HEK293 (cell line): ENCODE results near the gene SAP130.

Experiments
- CTCF ChIA-PET: fragments of 350-600 bp; formaldehyde crosslinking; extraction: SDS; loops from one replicate; lab custom pipeline; 2021; ENCODE audit warnings: antibody characterized with exemption; lab: Yijun Ruan, JAX
- POLR2A ChIA-PET: fragments of 300-600 bp; formaldehyde crosslinking; extraction: SDS; loops from one replicate; lab custom pipeline; 2020; ENCODE audit warnings: antibody characterized with exemption, inconsistent platforms; lab: Yijun Ruan, JAX
- H3K27ac ChIP-seq: fragments of 200-500 bp; sonication (Bioruptor generic); 2 replicates; pipeline ENCODE4 v1.5.1; 2014; ENCODE audit warnings: low read depth, low read length, control low read depth, inconsistent platforms; ENCODE audit errors: extremely low read depth
- H3K36me3 ChIP-seq, 2 experiments: fragments of 200-500 bp in 1 of 2; sonication (Bioruptor generic) in 1 of 2; 1 replicate in 1 of 2; 2 replicates in 1 of 2; pipeline ENCODE4 v1.5.1; 2014 to 2017; ENCODE audit warnings: inconsistent platforms in 2 of 2, low read length in 2 of 2; ENCODE audit not compliant: control insufficient read depth in 2 of 2, insufficient read depth in 1 of 2
- H3K4me1 ChIP-seq: fragments of 200-500 bp; sonication (Bioruptor generic); 2 replicates; pipeline ENCODE4 v1.5.1; 2014; ENCODE audit warnings: mild to moderate bottlenecking, low read length, inconsistent platforms; ENCODE audit not compliant: control insufficient read depth, insufficient read depth
- H3K4me3 ChIP-seq: 2 replicates; pipeline ENCODE4 v1.5.1; 2011; ENCODE audit warnings: low read depth, mild to moderate bottlenecking, control low read depth, low read length, moderate library complexity
- H3K9me3 ChIP-seq: fragments of 200-500 bp; sonication (Bioruptor generic); 2 replicates; pipeline ENCODE4 v1.5.1; 2014; ENCODE audit warnings: low read depth, low read length, inconsistent platforms; ENCODE audit not compliant: control insufficient read depth, insufficient read depth
- HOXA7 ChIP-seq: sonication (generic); formaldehyde crosslinking; IDR thresholded peaks from 2 replicates; pipeline ENCODE4 v1.8.1; 2022; ENCODE audit warnings: missing genetic modification reagents, borderline replicate concordance
- IKZF3 ChIP-seq: fragments of 450-650 bp; IDR thresholded peaks from 2 replicates; pipeline ENCODE4 v1.5.0; 2018; ENCODE audit warnings: missing biosample characterization, mild to moderate bottlenecking, missing genetic modification characterization, moderate library complexity
- INSM2 ChIP-seq: fragments of 450-650 bp; formaldehyde crosslinking; IDR thresholded peaks from 2 replicates; pipeline ENCODE4 v1.5.1; 2016; ENCODE audit warnings: missing biosample characterization, missing genetic modification characterization
- KLF7 ChIP-seq: fragments of 450-650 bp; formaldehyde crosslinking; IDR thresholded peaks from 2 replicates; pipeline ENCODE4 v1.5.1; 2016; ENCODE audit warnings: missing biosample characterization, missing genetic modification characterization, borderline replicate concordance
- KLF8 ChIP-seq: fragments of 450-650 bp; formaldehyde crosslinking; IDR thresholded peaks from 2 replicates; pipeline ENCODE4 v1.5.1; 2016; ENCODE audit warnings: missing biosample characterization, missing genetic modification characterization
- WT1 ChIP-seq: fragments of 450-650 bp; formaldehyde crosslinking; IDR thresholded peaks from 2 replicates; pipeline ENCODE4 v1.5.1; 2016; ENCODE audit warnings: missing biosample characterization, missing genetic modification characterization
- YY2 ChIP-seq: fragments of 450-650 bp; formaldehyde crosslinking; IDR thresholded peaks from 2 replicates; pipeline ENCODE4 v1.5.1; 2016; ENCODE audit warnings: missing biosample characterization, missing genetic modification characterization
- ZBTB20 ChIP-seq: fragments of 450-650 bp; formaldehyde crosslinking; IDR thresholded peaks from 2 replicates; pipeline ENCODE4 v1.5.1; 2016; ENCODE audit warnings: missing biosample characterization, missing genetic modification characterization
- ZBTB48 ChIP-seq: fragments of 450-650 bp; formaldehyde crosslinking; IDR thresholded peaks from 2 replicates; pipeline ENCODE4 v1.5.1; 2016; ENCODE audit warnings: missing biosample characterization, missing genetic modification characterization
- ZFP37 ChIP-seq: fragments of 450-650 bp; formaldehyde crosslinking; IDR thresholded peaks from 2 replicates; pipeline ENCODE4 v1.5.1; 2016; ENCODE audit warnings: missing biosample characterization, missing genetic modification characterization
- ZNF10 ChIP-seq: fragments of 450-650 bp; formaldehyde crosslinking; IDR thresholded peaks from 2 replicates; pipeline ENCODE4 v1.5.1; 2017; ENCODE audit warnings: missing biosample characterization, missing genetic modification characterization
- ZNF112 ChIP-seq: fragments of 450-650 bp; formaldehyde crosslinking; IDR thresholded peaks from 2 replicates; pipeline ENCODE4 v1.5.0; 2017; ENCODE audit warnings: missing biosample characterization, missing genetic modification characterization
- ZNF155 ChIP-seq: fragments of 450-650 bp; formaldehyde crosslinking; IDR thresholded peaks from 2 replicates; pipeline ENCODE4 v1.5.1; 2016; ENCODE audit warnings: missing biosample characterization, missing genetic modification characterization
- ZNF2 ChIP-seq: fragments of 450-650 bp; formaldehyde crosslinking; IDR thresholded peaks from 2 replicates; pipeline ENCODE4 v1.5.1; 2016; ENCODE audit warnings: missing biosample characterization, missing genetic modification characterization
- ZNF302 ChIP-seq: fragments of 450-650 bp; formaldehyde crosslinking; IDR thresholded peaks from 2 replicates; pipeline ENCODE4 v1.5.1; 2016; ENCODE audit warnings: missing biosample characterization, missing genetic modification characterization, low read depth
- ZNF324 ChIP-seq: fragments of 450-650 bp; formaldehyde crosslinking; IDR thresholded peaks from 2 replicates; pipeline ENCODE4 v1.5.1; 2016; ENCODE audit warnings: missing biosample characterization, missing genetic modification characterization
- ZNF513 ChIP-seq: fragments of 450-650 bp; IDR thresholded peaks from 2 replicates; pipeline ENCODE4 v1.5.1; 2018; ENCODE audit warnings: missing biosample characterization, missing genetic modification characterization
- ZNF521 ChIP-seq: fragments of 450-650 bp; formaldehyde crosslinking; IDR thresholded peaks from 2 replicates; pipeline ENCODE4 v1.5.1; 2017; ENCODE audit warnings: missing biosample characterization, mild to moderate bottlenecking, missing genetic modification characterization
- ZNF664 ChIP-seq: fragments of 450-650 bp; formaldehyde crosslinking; IDR thresholded peaks from 2 replicates; pipeline ENCODE4 v1.5.1; 2016; ENCODE audit warnings: missing biosample characterization, missing genetic modification characterization
- ZNF707 ChIP-seq: fragments of 450-650 bp; formaldehyde crosslinking; IDR thresholded peaks from 2 replicates; pipeline ENCODE4 v1.5.1; 2016; ENCODE audit warnings: missing biosample characterization, missing genetic modification characterization
- ZNF776 ChIP-seq: fragments of 450-650 bp; formaldehyde crosslinking; IDR thresholded peaks from 2 replicates; pipeline ENCODE4 v1.5.0; 2017; ENCODE audit warnings: missing biosample characterization, missing genetic modification characterization, borderline replicate concordance
- ZNF777 ChIP-seq: fragments of 450-650 bp; formaldehyde crosslinking; IDR thresholded peaks from 2 replicates; pipeline ENCODE4 v1.5.1; 2017; ENCODE audit warnings: missing biosample characterization, missing genetic modification characterization, borderline replicate concordance
- TF ChIP-seq, protein P1 (sequence below): fragments of 450-650 bp; formaldehyde crosslinking; IDR thresholded peaks from 2 replicates; pipeline ENCODE4 v1.5.1; 2017; ENCODE audit warnings: missing biosample characterization, missing genetic modification characterization

The SAP130 gene

DNA sequence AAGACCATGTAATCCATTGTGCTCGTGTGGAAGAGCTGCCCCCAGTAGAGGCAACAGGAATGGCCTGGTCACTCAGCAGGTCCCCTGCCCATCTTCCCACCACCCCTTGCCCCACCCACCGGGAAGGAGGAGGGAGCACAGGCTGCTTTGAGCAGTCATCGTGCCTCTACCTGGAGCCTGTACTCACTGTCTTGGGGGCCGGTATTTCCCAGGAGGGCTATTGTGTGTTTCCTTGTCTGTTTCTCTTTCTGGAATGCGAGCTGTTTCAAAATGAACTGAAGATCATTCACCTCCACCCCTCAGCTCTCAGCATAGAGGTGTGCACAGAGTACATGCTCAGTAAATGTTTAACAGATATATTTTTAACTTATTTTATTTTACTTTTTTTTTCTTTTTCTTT lies 134.4 kb downstream of the SAP130 start (continued):
- TF ChIP-seq INSM2 (tag by site-specific recombination) (no peak), WT1 (tag by site-specific recombination) (no peak)

DNA sequence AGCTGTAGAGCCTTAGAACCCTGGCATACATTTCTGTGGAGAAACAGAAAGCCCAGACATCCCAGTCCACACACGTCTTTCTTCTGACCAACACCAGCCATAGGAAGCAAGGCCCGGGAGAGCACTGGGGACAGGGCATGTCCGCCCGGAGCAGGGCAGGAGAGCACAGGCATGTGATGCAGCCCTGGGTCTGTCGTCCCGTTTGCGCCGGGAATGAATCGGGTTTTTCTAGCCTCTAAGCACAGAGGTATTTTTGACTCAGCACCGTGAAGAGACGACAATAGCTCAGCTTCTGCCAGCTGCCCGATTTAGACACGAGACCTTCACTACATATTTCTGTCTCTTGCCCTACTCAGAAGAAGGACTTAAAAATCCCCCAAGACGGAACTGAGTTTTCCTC lies 134.8 kb downstream of the SAP130 start:
- Histone ChIP-seq H3K27ac (no peak overlapping the region), H3K4me1 (no peaks in the 10 kb centered on the region), H3K9me3 (no peaks in the 10 kb centered on the region), H3K4me3 (no peak overlapping the region), H3K36me3 (no peaks in the 10 kb centered on the region; a peak in 1 of 3 replicates)
- CTCF ChIA-PET: interaction anchor here (0.6 kb wide), 2 partner anchors 144 to 1064 kb away, joined by 3 read pairs; no protein-coding TSS in a partner anchor
- POLR2A ChIA-PET: interaction anchor here (0.5 kb wide), 1 partner anchor 336 kb away, joined by 3 read pairs; no protein-coding TSS in a partner anchor
- TF ChIP-seq YY2 (tag by site-specific recombination): no peak
- no peak for TF ChIP-seq ZBTB48 (tag by site-specific recombination)
- TF ChIP-seq KLF7 (tag by site-specific recombination): no peak
- no peak for TF ChIP-seq WT1 (tag by site-specific recombination)
- TF ChIP-seq KLF8 (tag by site-specific recombination): no peak
- no peak for TF ChIP-seq ZNF664 (tag by site-specific recombination)
- no peak for TF ChIP-seq ZNF302 (tag by site-specific recombination)
- TF ChIP-seq ZNF707 (tag by site-specific recombination): no peak
- no peak for TF ChIP-seq ZNF112 (tag by site-specific recombination)
- TF ChIP-seq ZNF10 (tag by site-specific recombination): no peak

DNA sequence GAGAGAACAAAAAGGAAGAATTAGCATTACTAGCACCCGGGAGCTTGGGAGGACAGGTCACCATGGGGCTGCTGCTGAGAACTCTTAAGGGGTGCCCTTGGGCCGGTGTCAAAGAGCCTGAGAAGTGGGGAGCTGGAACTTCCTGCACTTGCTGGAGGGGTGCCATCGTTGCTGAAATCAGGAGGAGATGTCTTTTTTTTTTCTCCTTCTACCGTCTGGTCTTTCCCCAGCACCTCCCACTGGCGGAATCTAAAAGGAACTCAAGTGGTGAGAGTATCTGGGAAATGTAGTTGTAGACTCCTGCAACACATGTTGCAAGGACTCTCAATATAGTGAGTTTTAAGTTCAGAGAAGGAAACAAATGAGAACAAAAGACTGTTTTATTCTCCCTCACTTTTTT lies 136.0 kb downstream of the SAP130 start:
- no peak for TF ChIP-seq ZNF777
- TF ChIP-seq, protein P1, sequence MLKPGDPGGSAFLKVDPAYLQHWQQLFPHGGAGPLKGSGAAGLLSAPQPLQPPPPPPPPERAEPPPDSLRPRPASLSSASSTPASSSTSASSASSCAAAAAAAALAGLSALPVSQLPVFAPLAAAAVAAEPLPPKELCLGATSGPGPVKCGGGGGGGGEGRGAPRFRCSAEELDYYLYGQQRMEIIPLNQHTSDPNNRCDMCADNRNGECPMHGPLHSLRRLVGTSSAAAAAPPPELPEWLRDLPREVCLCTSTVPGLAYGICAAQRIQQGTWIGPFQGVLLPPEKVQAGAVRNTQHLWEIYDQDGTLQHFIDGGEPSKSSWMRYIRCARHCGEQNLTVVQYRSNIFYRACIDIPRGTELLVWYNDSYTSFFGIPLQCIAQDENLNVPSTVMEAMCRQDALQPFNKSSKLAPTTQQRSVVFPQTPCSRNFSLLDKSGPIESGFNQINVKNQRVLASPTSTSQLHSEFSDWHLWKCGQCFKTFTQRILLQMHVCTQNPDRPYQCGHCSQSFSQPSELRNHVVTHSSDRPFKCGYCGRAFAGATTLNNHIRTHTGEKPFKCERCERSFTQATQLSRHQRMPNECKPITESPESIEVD: no peak
- no peak for TF ChIP-seq ZFP37 (tag by site-specific recombination)
- TF ChIP-seq ZNF2 (tag by site-specific recombination): no peak
- no peak for TF ChIP-seq ZNF513
- TF ChIP-seq KLF8 (tag by site-specific recombination): no peak
- no peak for TF ChIP-seq ZNF776 (tag by site-specific recombination)
- no peak for TF ChIP-seq HOXA7 (CRISPR knock-in tag)
- no peak for TF ChIP-seq ZNF155 (tag by site-specific recombination)
- no peak for TF ChIP-seq ZNF324
- no peak for TF ChIP-seq IKZF3 (tag by site-specific recombination)
- no peak for TF ChIP-seq ZNF521 (tag by site-specific recombination)
- no peak for TF ChIP-seq ZBTB20 (tag by site-specific recombination)
- TF ChIP-seq, all 188 proteins: peak for 0
- Histone ChIP-seq H3K36me3 (no peaks in the 10 kb centered on the region; a peak in 1 of 3 replicates), H3K9me3 (no peaks in the 10 kb centered on the region), H3K4me3 (no peak overlapping the region), H3K27ac (no peak overlapping the region), H3K4me1 (0 out of 2 replicates have a peak, but pooled peaks cover 6% of the 10 kb centered on the region)
- POLR2A ChIA-PET: no interaction called here
- CTCF ChIA-PET: interaction anchor here (0.5 to 0.6 kb wide), 2 partner anchors 39 to 242 kb away, joined by 3 read pairs; no protein-coding TSS in a partner anchor
